BE2C (cell line): ENCODE measurements around the gene DTYMK.

Experiments
- DNase-seq: peaks from one replicate; pipeline ENCODE4 v3.0.0-alpha.2; 2020
- H3K27me3 ChIP-seq: fragments of 250-450 bp; sonication (Bioruptor Pico); 2 replicates; pipeline ENCODE4 v1.5.1; 2020; ENCODE audit warnings: mild to moderate bottlenecking
- H3K36me3 ChIP-seq: fragments of 250-450 bp; sonication (Bioruptor Pico); 2 replicates; pipeline ENCODE4 v1.5.1; 2020; ENCODE audit warnings: mild to moderate bottlenecking
- H3K4me1 ChIP-seq: fragments of 250-450 bp; sonication (Bioruptor Pico); 2 replicates; pipeline ENCODE4 v1.5.1; 2020
- H3K4me3 ChIP-seq: 2 replicates; pipeline ENCODE4 v1.5.1; 2011; ENCODE audit warnings: low read depth, low read length
- H3K9me3 ChIP-seq: fragments of 250-450 bp; sonication (Bioruptor Pico); 2 replicates; pipeline ENCODE4 v1.5.1; 2020
- TF ChIP-seq, protein P1 (sequence below): IDR thresholded peaks from 2 replicates; pipeline ENCODE4 v1.5.1; 2012; ENCODE audit warnings: mild to moderate bottlenecking, low read depth, low read length

DTYMK gene

DNA sequence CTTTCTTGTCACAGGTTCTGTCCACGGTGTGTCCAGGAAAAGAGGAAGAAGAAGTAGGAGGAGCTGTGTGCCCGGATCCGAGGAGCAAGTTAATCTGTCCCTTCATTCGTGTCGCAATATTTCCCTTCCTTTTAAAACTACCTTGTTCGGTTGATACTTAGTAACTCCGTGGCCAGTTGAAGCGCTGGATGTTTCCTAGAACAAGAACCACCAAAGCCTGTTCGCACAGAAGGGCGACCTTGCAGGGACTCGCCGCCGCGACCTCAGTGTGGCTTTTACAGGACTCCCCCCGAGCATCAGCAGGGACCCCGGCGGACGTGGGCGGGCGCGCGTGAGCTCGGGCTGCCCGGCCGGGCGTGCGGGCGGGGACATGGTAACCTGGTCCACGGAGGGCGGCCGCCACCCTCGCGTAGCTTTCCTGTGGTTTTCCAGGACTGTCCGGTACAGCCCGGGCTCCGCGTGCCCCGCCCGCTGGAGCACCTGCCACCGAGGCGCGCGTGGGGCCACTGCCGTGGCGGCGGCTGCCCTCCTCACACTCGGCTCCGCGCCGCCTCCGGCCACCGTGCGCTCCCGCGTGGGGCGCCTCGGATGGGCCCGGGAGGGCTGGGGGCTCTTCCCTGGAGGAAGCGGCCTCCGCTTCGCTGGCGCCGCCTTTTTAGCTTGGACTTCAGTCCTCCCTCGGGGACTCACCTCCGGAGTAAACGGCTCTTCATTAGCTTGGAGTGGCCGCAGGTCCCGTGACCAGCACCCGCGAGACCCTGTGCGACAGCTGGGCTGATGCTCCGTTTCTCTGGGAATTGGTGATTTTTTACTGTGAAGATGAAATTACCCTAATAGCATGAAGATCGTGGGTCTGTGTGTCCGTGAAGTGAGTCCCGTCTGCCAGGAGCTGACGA, 38.6 kb upstream of the DTYMK start:
- no peaks in the 10 kb centered on the region for H3K27me3 ChIP-seq
- no peak overlapping the region for H3K4me3 ChIP-seq
- no peaks in the 10 kb centered on the region for H3K9me3 ChIP-seq
- DNase-seq, result no peak
- TF ChIP-seq, protein P1, sequence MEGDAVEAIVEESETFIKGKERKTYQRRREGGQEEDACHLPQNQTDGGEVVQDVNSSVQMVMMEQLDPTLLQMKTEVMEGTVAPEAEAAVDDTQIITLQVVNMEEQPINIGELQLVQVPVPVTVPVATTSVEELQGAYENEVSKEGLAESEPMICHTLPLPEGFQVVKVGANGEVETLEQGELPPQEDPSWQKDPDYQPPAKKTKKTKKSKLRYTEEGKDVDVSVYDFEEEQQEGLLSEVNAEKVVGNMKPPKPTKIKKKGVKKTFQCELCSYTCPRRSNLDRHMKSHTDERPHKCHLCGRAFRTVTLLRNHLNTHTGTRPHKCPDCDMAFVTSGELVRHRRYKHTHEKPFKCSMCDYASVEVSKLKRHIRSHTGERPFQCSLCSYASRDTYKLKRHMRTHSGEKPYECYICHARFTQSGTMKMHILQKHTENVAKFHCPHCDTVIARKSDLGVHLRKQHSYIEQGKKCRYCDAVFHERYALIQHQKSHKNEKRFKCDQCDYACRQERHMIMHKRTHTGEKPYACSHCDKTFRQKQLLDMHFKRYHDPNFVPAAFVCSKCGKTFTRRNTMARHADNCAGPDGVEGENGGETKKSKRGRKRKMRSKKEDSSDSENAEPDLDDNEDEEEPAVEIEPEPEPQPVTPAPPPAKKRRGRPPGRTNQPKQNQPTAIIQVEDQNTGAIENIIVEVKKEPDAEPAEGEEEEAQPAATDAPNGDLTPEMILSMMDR, result no peak
- peaks cover 43% of the 10 kb centered on the region for H3K36me3 ChIP-seq
- no peaks in the 10 kb centered on the region for H3K4me1 ChIP-seq

DNA sequence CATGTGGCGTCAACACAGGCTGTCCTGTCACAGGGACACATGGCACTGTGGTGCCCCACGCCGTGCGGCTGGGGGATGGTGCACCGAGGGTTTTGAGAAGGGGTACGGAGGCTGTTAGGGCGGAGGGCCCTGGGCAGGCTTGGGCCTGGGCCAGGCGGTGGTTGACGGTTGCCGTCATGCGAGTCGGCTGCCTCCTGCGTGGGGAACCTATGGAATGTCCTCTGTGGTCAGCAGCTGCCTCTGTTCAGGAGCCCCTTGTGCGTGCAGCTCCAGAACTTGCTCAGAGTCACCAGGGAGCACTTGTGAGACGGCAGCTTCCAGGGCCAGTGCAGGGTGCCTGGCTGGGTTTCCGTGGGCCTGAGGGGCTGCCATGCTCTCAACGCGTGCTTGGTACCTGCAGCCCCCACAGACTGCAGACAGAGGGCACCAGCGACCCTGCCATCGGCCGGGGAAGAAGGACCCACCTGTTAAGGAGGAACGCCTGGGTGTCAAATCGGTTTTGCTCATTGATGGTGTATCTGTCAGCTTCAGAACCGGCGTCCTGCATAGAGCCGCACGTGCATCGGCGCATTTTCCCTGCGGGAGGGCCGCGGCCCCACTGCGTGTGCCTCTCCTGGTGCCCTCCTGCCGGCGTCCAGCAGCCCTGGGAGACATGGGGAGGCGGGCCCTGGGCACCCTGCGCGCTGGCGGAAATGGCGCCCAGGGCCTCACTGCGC, 37.8 kb upstream of the DTYMK start:
- Histone ChIP-seq H3K4me1 (no peaks in the 10 kb centered on the region), H3K36me3 (peaks cover 52% of the 10 kb centered on the region)

DNA sequence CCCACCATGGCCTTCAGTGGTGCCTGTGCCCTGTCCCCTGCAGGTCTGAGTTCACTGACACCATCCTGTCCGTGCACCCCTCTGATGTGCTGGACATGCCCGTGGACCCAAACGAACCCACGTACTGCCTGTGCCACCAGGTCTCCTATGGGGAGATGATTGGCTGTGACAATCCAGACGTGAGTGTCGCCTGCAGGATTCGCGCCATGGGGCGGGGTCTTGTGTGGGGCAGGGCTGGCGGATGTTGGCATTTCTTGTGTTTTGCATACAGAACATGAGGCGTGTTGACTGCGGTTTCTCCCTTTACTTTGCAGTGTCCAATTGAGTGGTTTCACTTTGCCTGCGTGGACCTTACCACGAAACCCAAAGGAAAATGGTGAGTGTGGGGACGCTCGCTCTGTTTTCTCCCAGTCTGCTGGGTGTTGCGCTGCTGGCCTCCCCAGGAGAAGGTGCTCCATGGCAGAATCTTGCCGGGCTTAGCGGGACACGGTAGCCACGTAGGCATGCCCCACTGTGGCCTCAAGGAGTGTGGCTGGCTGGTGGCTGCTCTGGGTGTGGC, 36.4 kb upstream of the DTYMK start:
- H3K36me3 ChIP-seq, result peaks cover 62% of the 10 kb centered on the region
- H3K9me3 ChIP-seq, result no peaks in the 10 kb centered on the region
- no peaks in the 10 kb centered on the region for H3K4me1 ChIP-seq
- H3K4me3 ChIP-seq, result no peak overlapping the region
- no peaks in the 10 kb centered on the region for H3K27me3 ChIP-seq
- DNase-seq, result no peak
- TF ChIP-seq, protein P1, result no peak

More for the DNA sequence above, 37.8 kb upstream of the DTYMK start:
- TF ChIP-seq, protein P1, result peak; percentile 50
- Histone ChIP-seq H3K27me3 (no peaks in the 10 kb centered on the region), H3K9me3 (no peaks in the 10 kb centered on the region), H3K4me3 (no peak overlapping the region)
- no peak for DNase-seq

DNA sequence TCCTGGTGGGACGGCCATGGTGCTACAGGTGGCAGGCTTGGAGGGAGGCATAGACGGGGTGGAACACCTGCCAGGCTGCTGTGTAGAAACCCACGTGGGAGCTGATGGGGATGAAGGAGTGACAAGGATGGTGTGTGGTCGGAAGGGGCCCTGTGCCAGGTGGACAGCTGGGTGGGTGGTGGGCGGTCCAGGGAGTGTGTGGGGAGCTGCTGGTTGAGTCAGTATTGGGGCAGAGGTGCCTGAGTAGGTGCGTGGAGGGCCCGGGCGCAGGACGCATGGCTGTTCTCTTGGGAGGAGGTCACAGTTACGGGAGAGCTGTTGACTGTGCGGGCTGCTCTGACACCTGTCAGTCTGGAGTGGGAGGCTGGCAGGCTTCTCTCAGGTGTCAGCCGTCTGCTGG, 35.2 kb upstream of the DTYMK start:
- no peak overlapping the region for H3K4me3 ChIP-seq
- H3K9me3 ChIP-seq, result no peaks in the 10 kb centered on the region
- no peaks in the 10 kb centered on the region for H3K4me1 ChIP-seq
- no peak for DNase-seq
- peaks cover 62% of the 10 kb centered on the region for H3K36me3 ChIP-seq
- H3K27me3 ChIP-seq, result no peaks in the 10 kb centered on the region
- TF ChIP-seq, protein P1, result no peak

DNA sequence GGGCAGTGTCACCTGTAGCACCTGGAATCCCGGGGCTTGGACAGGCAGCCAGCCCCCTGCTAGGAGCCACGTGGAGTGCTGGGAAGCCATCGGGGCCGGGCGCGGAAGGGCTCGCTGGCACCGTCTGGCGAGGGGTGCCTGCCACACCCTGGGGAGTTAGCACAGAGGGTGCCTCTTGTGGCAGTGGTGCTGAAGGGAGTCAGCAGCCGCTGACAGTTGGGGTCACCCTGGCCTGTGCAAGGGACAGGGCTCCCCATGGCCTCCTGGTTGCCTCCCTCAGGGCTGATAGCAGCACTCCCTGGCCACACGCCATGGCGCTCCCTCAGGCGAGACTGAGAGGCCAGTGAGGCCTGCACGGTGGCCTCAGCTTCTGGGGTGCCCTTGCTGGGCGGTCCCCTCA, 33.9 kb upstream of the DTYMK start:
- peaks cover 62% of the 10 kb centered on the region for H3K36me3 ChIP-seq
- H3K27me3 ChIP-seq, result no peaks in the 10 kb centered on the region
- H3K9me3 ChIP-seq, result no peaks in the 10 kb centered on the region
- no peak for DNase-seq
- H3K4me3 ChIP-seq, result no peak overlapping the region
- no peaks in the 10 kb centered on the region for H3K4me1 ChIP-seq
- TF ChIP-seq, protein P1, result no peak

DNA sequence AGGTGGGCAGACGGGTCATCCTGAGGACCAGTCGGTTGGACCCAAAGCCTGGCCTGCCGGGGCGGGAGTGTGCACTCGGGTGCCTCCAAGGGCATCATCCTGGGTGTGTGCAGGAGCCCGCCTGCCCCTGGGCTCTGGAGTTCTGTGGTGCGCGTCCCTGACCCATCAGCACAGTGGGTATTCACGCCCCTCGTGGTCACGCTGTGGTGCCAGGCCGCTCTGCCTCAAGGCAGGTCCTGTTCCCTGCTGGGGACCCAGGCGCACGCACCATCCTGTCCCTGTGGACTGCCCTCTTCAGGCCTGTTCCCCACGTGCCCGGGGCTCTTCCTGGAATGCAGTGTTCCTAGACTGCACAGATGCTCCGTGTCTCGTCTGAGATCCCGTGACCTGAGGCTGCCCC, 33.5 kb upstream of the DTYMK start:
- TF ChIP-seq, protein P1, result no peak
- no peak for DNase-seq
- no peaks in the 10 kb centered on the region for H3K4me1 ChIP-seq

More for the DNA sequence above, 33.5 kb upstream of the DTYMK start:
- Histone ChIP-seq H3K36me3 (peaks cover 62% of the 10 kb centered on the region), H3K4me3 (no peak overlapping the region), H3K9me3 (no peaks in the 10 kb centered on the region), H3K27me3 (no peaks in the 10 kb centered on the region)
